ENCODE data around the gene PDIK1L. TPM values are rescaled to one million over a fixed set of nuclear protein-coding genes. Genes with fewer than 3 reads are reported as not detected.

PDIK1L gene
- total and polyA plus RNA-seq, 8 donors: 1.7 to 12.1 (median 6.0) TPM

- Histone ChIP-seq H3K4me3 (no peak overlapping the region), H3K27ac (peak overlapping the region in 1 of 4 donors; percentile 12), H3K9me3 (no peaks in the 10 kb centered on the region), H3K4me1 (peaks cover 12 to 41% (median 19%) of the 10 kb centered on the region in 3 donors), H3K36me3 (no peaks in the 10 kb centered on the region), H3K27me3 (no peaks in the 10 kb centered on the region)
- DNase-seq: peak in 4 of 6 donors; percentile 38 to 63 (median 61)
- intact Hi-C loops (cut with DNase I): no loop called here
- TF ChIP-seq CTCF (IDR thresholded peaks at IDR 0.05): no peak
- FAIRE-seq: no peak
- ATAC-seq: peak in 3 of 4 donors; percentile 51 to 60 (median 59)
- WGBS, 2 donors: 90 to 93% methylated on average over 3 of the region's 3 CpGs
Measured at GRCh38 chr1:26075421-26076144, 36.0 kb upstream of the PDIK1L start.

- no peak for TF ChIP-seq CTCF (IDR thresholded peaks at IDR 0.05)
- no peaks in the 10 kb centered on the region for H3K36me3 ChIP-seq
- no peak overlapping the region for H3K27ac ChIP-seq
- H3K4me3 ChIP-seq: no peak overlapping the region
- no peaks in the 10 kb centered on the region for H3K9me3 ChIP-seq
- H3K27me3 ChIP-seq: no peaks in the 10 kb centered on the region
- intact Hi-C loops (cut with DNase I): no loop called here
- ATAC-seq (no peak), FAIRE-seq (no peak), DNase-seq (no peak)
- WGBS, 2 donors: 95 to 97% methylated on average over 1 of the region's 1 CpG
- peaks cover 11 to 35% (median 15%) of the 10 kb centered on the region in 3 donors for H3K4me1 ChIP-seq
Measured at GRCh38 chr1:26077524-26077923, 34.1 kb upstream of the PDIK1L start.

- Histone ChIP-seq H3K27me3 (no peaks in the 10 kb centered on the region), H3K27ac (peak overlapping the region in 1 of 4 donors; percentile 17), H3K36me3 (no peaks in the 10 kb centered on the region), H3K4me3 (no peak overlapping the region), H3K4me1 (peaks cover 7 to 26% (median 8%) of the 10 kb centered on the region in 3 donors), H3K9me3 (no peaks in the 10 kb centered on the region)
- FAIRE-seq (no peak), DNase-seq (no peak), ATAC-seq (peak in 2 of 4 donors; percentile 31 to 45)
- WGBS, 2 donors: 39 to 55% methylated on average over 8 of the region's 8 CpGs
- TF ChIP-seq CTCF (IDR thresholded peaks at IDR 0.05): no peak
- intact Hi-C loops (cut with DNase I): no loop called here
Measured at GRCh38 chr1:26078286-26079177, 33.1 kb upstream of the PDIK1L start.

- intact Hi-C loops (cut with DNase I): no loop called here
- Histone ChIP-seq H3K4me3 (no peak overlapping the region), H3K27me3 (no peaks in the 10 kb centered on the region), H3K36me3 (no peaks in the 10 kb centered on the region), H3K4me1 (peaks cover 7 to 22% (median 8%) of the 10 kb centered on the region in 3 donors), H3K9me3 (no peaks in the 10 kb centered on the region), H3K27ac (peak overlapping the region in 1 of 4 donors; percentile 17)
- WGBS, 2 donors: 77% methylated on average over 7 of the region's 7 CpGs
- no peak for DNase-seq
- no peak for TF ChIP-seq CTCF (IDR thresholded peaks at IDR 0.05)
- no peak for FAIRE-seq
- ATAC-seq: no peak
Measured at GRCh38 chr1:26079178-26079563, 32.5 kb upstream of the PDIK1L start.

All from pancreas (tissue), 10 donors.